SK-N-SH (cell line): ENCODE results near the gene DIRAS1. TPM values are rescaled to one million over a fixed set of nuclear protein-coding genes. Genes with fewer than 3 reads are reported as not detected.

Experiments used
- CTCF ChIA-PET: fragments of 300-600, 350-600 bp; formaldehyde crosslinking; extraction: SDS; loops from one replicate; lab custom pipeline; 2021; lab: Yijun Ruan, JAX
- POLR2A ChIA-PET: fragments of 350-600 bp; sonication (Branson Sonifier 250); formaldehyde crosslinking; extraction: SDS; loops from one replicate; lab custom pipeline; 2020; ENCODE audit warnings: antibody characterized with exemption, inconsistent platforms; lab: Yijun Ruan, JAX
- DNase-seq: peaks from one replicate; pipeline ENCODE4 v3.0.0; 2012
- H2AFZ ChIP-seq: fragments of 200-600 bp; sonication (generic); 2 replicates; pipeline ENCODE4 v1.8.1; 2016; ENCODE audit warnings: antibody characterized with exemption, mild to moderate bottlenecking, low read depth
- H3F3A ChIP-seq: fragments of 200-600 bp; sonication (generic); replicated peaks from 2 replicates; pipeline ENCODE3; 2016; ENCODE audit warnings: antibody characterized with exemption, mild to moderate bottlenecking; ENCODE audit not compliant: insufficient read depth
- H3K27ac ChIP-seq, 2 experiments: fragments of 200-500 bp in 1 of 2; fragments of 200-600 bp in 1 of 2; sonication (Bioruptor generic) in 1 of 2; sonication (generic), shearing (Covaris generic) in 1 of 2; 2 replicates each; pipeline versions ENCODE4 v1.5.1 to v1.6.1; 2014 to 2016; ENCODE audit warnings: low read depth in 2 of 2, inconsistent platforms in 1 of 2, low read length in 1 of 2, mild to moderate bottlenecking in 1 of 2, mixed read lengths in 1 of 2
- H3K27me3 ChIP-seq: fragments of 200-600 bp; sonication (generic), shearing (Covaris generic); 2 replicates; pipeline ENCODE4 v1.6.1; 2016; ENCODE audit warnings: mixed run types; ENCODE audit not compliant: insufficient read depth
- H3K36me3 ChIP-seq, 2 experiments: fragments of 200-500 bp in 1 of 2; fragments of 200-600 bp in 1 of 2; sonication (Bioruptor generic) in 1 of 2; sonication (generic) in 1 of 2; replicated peaks in 1 of 2; 2 replicates each; pipeline versions ENCODE3 to v1.5.1; 2014 to 2016; ENCODE audit warnings: low read length in 1 of 2, mild to moderate bottlenecking in 1 of 2; ENCODE audit not compliant: insufficient read depth in 2 of 2, control insufficient read depth in 1 of 2
- H3K4me1 ChIP-seq, 2 experiments: fragments of 200-500 bp in 1 of 2; fragments of 200-600 bp in 1 of 2; sonication (Bioruptor generic) in 1 of 2; sonication (generic), shearing (Covaris generic) in 1 of 2; 2 replicates each; pipeline versions ENCODE4 v1.5.1 to v1.6.1; 2014 to 2016; ENCODE audit warnings: low read depth in 1 of 2, low read length in 1 of 2, mixed run types in 1 of 2; ENCODE audit not compliant: insufficient read depth in 2 of 2, control insufficient read depth in 1 of 2
- H3K4me2 ChIP-seq: fragments of 200-600 bp; sonication (generic), shearing (Covaris generic); 2 replicates; pipeline ENCODE4 v1.6.1; 2017; ENCODE audit warnings: mixed run types
- H3K4me3 ChIP-seq, 2 experiments: fragments of 200-500 bp in 1 of 2; fragments of 200-600 bp in 1 of 2; sonication (Bioruptor generic) in 1 of 2; sonication (generic), shearing (Covaris generic) in 1 of 2; 2 replicates each; pipeline versions ENCODE4 v1.5.1 to v1.8.1; 2014 to 2016; ENCODE audit warnings: low read depth in 2 of 2, inconsistent platforms in 1 of 2, low read length in 1 of 2, mild to moderate bottlenecking in 1 of 2, mixed read lengths in 1 of 2, moderate library complexity in 1 of 2
- H3K79me2 ChIP-seq: fragments of 200-600 bp; sonication (generic); 2 replicates; pipeline ENCODE4 v1.8.1; 2017; ENCODE audit warnings: mild to moderate bottlenecking; ENCODE audit not compliant: insufficient read depth
- H3K9ac ChIP-seq: fragments of 200-600 bp; sonication (generic); 2 replicates; pipeline ENCODE4 v1.6.1; 2017; ENCODE audit warnings: mixed run types
- H3K9me2 ChIP-seq: fragments of 200-600 bp; sonication (generic); 2 replicates; pipeline ENCODE4 v1.6.1; 2017; ENCODE audit warnings: mixed run types
- H3K9me3 ChIP-seq: fragments of 200-600 bp; sonication (generic); 2 replicates; pipeline ENCODE4 v1.6.1; 2017; ENCODE audit warnings: mixed run types, mild to moderate bottlenecking, moderate library complexity
- H4K20me1 ChIP-seq: fragments of 200-600 bp; sonication (generic); 2 replicates; pipeline ENCODE4 v1.6.1; 2017; ENCODE audit warnings: mild to moderate bottlenecking, mixed run types; ENCODE audit not compliant: insufficient read depth
- CHD2 ChIP-seq: fragments of 150-350 bp; IDR thresholded peaks from 2 replicates; pipeline ENCODE4 v1.6.1; 2018; ENCODE audit warnings: low read length; ENCODE audit not compliant: partially characterized antibody
- ELF1 ChIP-seq: IDR thresholded peaks from 2 replicates; pipeline ENCODE4 v1.4.0; 2012
- FOXJ3 ChIP-seq: sonication (generic); formaldehyde crosslinking; IDR thresholded peaks from 2 replicates; pipeline ENCODE4 v1.5.1; 2020; ENCODE audit warnings: mild to moderate bottlenecking, missing genetic modification reagents
- FOXM1 ChIP-seq: IDR thresholded peaks from 2 replicates; pipeline ENCODE4 v1.4.0; 2012; ENCODE audit warnings: low read depth, mild to moderate bottlenecking
- GABPA ChIP-seq: IDR thresholded peaks from 2 replicates; pipeline ENCODE4 v1.4.0; 2012; ENCODE audit warnings: low read depth, mild to moderate bottlenecking
- GATA2 ChIP-seq: sonication (generic); formaldehyde crosslinking; IDR thresholded peaks from 2 replicates; pipeline ENCODE4 v1.5.0; 2020; ENCODE audit warnings: mild to moderate bottlenecking, missing genetic modification reagents
- JUND ChIP-seq: IDR thresholded peaks from 2 replicates; pipeline ENCODE4 v1.4.0; 2012
- MEF2A ChIP-seq: IDR thresholded peaks from 2 replicates; pipeline ENCODE4 v1.4.0; 2012; ENCODE audit warnings: low read depth, borderline replicate concordance
- MXI1 ChIP-seq: IDR thresholded peaks from 2 replicates; pipeline ENCODE4 v1.6.1; 2012; ENCODE audit warnings: mild to moderate bottlenecking, low read depth, low read length, improper control_type of control experiment
- NRF1 ChIP-seq: IDR thresholded peaks from 2 replicates; pipeline ENCODE4 v1.6.1; 2012; ENCODE audit warnings: low read depth, mild to moderate bottlenecking, low read length
- POLR2AphosphoS5 ChIP-seq: IDR thresholded peaks from 2 replicates; pipeline ENCODE4 v1.6.1; 2012; ENCODE audit warnings: low read depth, low read length
- RAD21 ChIP-seq: IDR thresholded peaks from 2 replicates; pipeline ENCODE4 v1.6.1; 2012; ENCODE audit warnings: mild to moderate bottlenecking, low read length
- RFX5 ChIP-seq: IDR thresholded peaks from 2 replicates; pipeline ENCODE4 v1.6.1; 2012; ENCODE audit warnings: mild to moderate bottlenecking, improper control_type of control experiment, low read length
- SIN3A ChIP-seq: IDR thresholded peaks from 2 replicates; pipeline ENCODE4 v1.6.1; 2012; ENCODE audit warnings: low read depth, mild to moderate bottlenecking, low read length, moderate library complexity, borderline replicate concordance
- SMC3 ChIP-seq: IDR thresholded peaks from 2 replicates; pipeline ENCODE4 v1.6.1; 2012; ENCODE audit warnings: low read depth, low read length, improper control_type of control experiment
- TAF1 ChIP-seq: IDR thresholded peaks from 2 replicates; pipeline ENCODE4 v1.6.1; 2012; ENCODE audit warnings: low read depth, mild to moderate bottlenecking, low read length, moderate library complexity, borderline replicate concordance
- TCF12 ChIP-seq: IDR thresholded peaks from 2 replicates; pipeline ENCODE4 v1.4.0; 2012
- USF2 ChIP-seq: fragments of 150-350 bp; IDR thresholded peaks from 2 replicates; pipeline ENCODE4 v1.6.1; 2017; ENCODE audit warnings: antibody characterized with exemption, low read length, low read depth, borderline replicate concordance
- YY1 ChIP-seq: IDR thresholded peaks from 2 replicates; pipeline ENCODE4 v1.4.0; 2012; ENCODE audit warnings: low read depth, mild to moderate bottlenecking
- WGBS: methylation state at CpG from one replicate; pipeline ENCODE4 v1.1.6; 2017; ENCODE audit warnings: low lambda C conversion rate; 5-methylcytosine and 5-hydroxymethylcytosine counted together
- polyA plus RNA-seq, 3 experiments: library from polyadenylated mRNA; depleted of rRNA; stranded (reverse); fragments of >200 nt; gene quantifications; 2 replicates each; pipeline ENCODE4 v1.2.3, GENCODE V29; 2012
- TF ChIP-seq, protein P1 (sequence below): IDR thresholded peaks from 2 replicates; pipeline ENCODE4 v1.4.0; 2012; ENCODE audit warnings: low read depth, borderline replicate concordance

DIRAS1 gene
- polyA plus RNA-seq, 1 of the 3 experiments (the other 2 are of a cell fraction) = 9.0 TPM

DNA sequence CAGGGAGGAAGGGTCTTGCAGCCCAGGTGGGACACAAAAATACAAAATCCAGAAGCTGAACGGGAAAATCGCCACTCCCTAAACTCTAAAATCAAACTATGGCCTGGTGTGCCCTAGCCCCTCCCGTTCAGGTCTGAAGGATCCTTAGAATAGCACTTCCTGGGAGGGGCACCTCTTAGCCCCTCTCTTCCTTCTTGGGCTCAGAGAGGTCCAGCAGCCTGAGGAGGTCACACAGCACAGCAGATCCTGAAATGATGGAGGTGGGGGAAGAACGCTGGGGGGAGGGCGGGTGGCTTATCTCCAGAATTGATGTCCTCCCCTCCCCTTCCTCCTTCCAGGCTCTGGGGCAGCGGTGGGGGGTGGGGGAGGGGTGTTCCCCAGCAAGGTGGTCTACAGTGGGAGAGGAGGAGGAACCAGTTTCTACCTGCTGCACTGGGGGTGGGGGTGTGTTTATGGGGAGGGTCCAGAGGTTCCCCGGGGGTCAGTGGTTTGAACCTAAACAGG lies 1.9 kb downstream of the DIRAS1 start:
- Histone ChIP-seq H3K79me2 (no peaks in the 10 kb centered on the region), H3K9me2 (no peaks in the 10 kb centered on the region), H3K9me3 (0 out of 2 replicates have a peak, but pooled peaks cover 3% of the 10 kb centered on the region), H2AFZ (no peak overlapping the region), H3K27ac (no peak overlapping the region), H3K9ac (no peak overlapping the region), H3K4me3 (no peak overlapping the region), H3K4me1 (peaks cover 10 to 15% of the 10 kb centered on the region in 2 experiments; a peak in 3 of 4 replicates), H3K4me2 (no peak overlapping the region), H3K36me3 (no peaks in the 10 kb centered on the region), H3K27me3 (no peaks in the 10 kb centered on the region), H4K20me1 (no peaks in the 10 kb centered on the region), H3F3A (no peaks in the 10 kb centered on the region)
- CTCF ChIA-PET = interaction anchor here (1.4 kb wide), 1 partner anchor 71 kb away, joined by 3 read pairs; no protein-coding TSS in a partner anchor
- POLR2A ChIA-PET = no interaction called here
- WGBS = 89% methylated on average over 5 of the region's 7 CpGs
- DNase-seq = peak; percentile 32
- TF ChIP-seq MXI1 = no peak
- no peak for TF ChIP-seq FOXM1
- no peak for TF ChIP-seq TAF1
- TF ChIP-seq RFX5 = no peak
- TF ChIP-seq RAD21 = no peak
- no peak for TF ChIP-seq TCF12
- TF ChIP-seq, protein P1, sequence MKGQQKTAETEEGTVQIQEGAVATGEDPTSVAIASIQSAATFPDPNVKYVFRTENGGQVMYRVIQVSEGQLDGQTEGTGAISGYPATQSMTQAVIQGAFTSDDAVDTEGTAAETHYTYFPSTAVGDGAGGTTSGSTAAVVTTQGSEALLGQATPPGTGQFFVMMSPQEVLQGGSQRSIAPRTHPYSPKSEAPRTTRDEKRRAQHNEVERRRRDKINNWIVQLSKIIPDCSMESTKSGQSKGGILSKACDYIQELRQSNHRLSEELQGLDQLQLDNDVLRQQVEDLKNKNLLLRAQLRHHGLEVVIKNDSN = no peak
- TF ChIP-seq JUND = no peak
- no peak for TF ChIP-seq NRF1
- TF ChIP-seq GABPA = no peak
- TF ChIP-seq CHD2 = no peak
- no peak for TF ChIP-seq FOXJ3
- TF ChIP-seq MEF2A = no peak
- TF ChIP-seq SIN3A = no peak
- no peak for TF ChIP-seq ELF1
- TF ChIP-seq SMC3 = no peak
- no peak for TF ChIP-seq GATA2 (CRISPR knock-in tag)

- no peak overlapping the region for H3K9ac ChIP-seq
- TF ChIP-seq RFX5 (no peak), ELF1 (no peak), YY1 (no peak), SIN3A (no peak), RAD21 (no peak), POLR2AphosphoS5 (no peak), NRF1 (no peak), USF2 (no peak), GABPA (no peak)
- no peaks in the 10 kb centered on the region for H3K36me3 ChIP-seq
- ChIA-PET CTCF (interaction anchor here (1.4 to 1.6 kb wide), 2 partner anchors 14 to 69 kb away, joined by 3 to 4 read pairs; no protein-coding TSS in a partner anchor), POLR2A (interaction anchor here (1.1 kb wide), 1 partner anchor 67 kb away, joined by 3 read pairs; the partner anchor contains the start of gene THOP1)
- H3K4me3 ChIP-seq = no peak overlapping the region
- no peak overlapping the region for H3K4me2 ChIP-seq
- H4K20me1 ChIP-seq = no peaks in the 10 kb centered on the region
- no peak overlapping the region for H2AFZ ChIP-seq
- DNase-seq = peak; percentile 30
- 93% methylated on average over 45 of the region's 52 CpGs for WGBS
- H3K9me2 ChIP-seq = no peaks in the 10 kb centered on the region
- no peaks in the 10 kb centered on the region for H3K79me2 ChIP-seq
- no peaks in the 10 kb centered on the region for H3K27me3 ChIP-seq
- H3F3A ChIP-seq = no peaks in the 10 kb centered on the region
- peaks cover 10 to 14% of the 10 kb centered on the region in 2 experiments; a peak in 3 of 4 replicates for H3K4me1 ChIP-seq
- no peak overlapping the region for H3K27ac ChIP-seq
- 0 out of 2 replicates have a peak, but pooled peaks cover 3% of the 10 kb centered on the region for H3K9me3 ChIP-seq
These were observed 3.3 kb downstream of the DIRAS1 start for GRCh38 chr19:2717638-2718541.
